Uterus (tissue), 4 donors: ENCODE measurements around the gene LIN7C. TPM values are rescaled to one million over a fixed set of nuclear protein-coding genes. Genes with fewer than 3 reads are reported as not detected.
A peak's percentile ranks its signal among the peaks of the same experiment; 100 is the strongest.

Experiments
- DNase-seq, 2 donors: peaks; one replicate each; pipeline ENCODE4 v3.0.0-alpha.2; 2019 to 2020
- H3K27ac ChIP-seq, 2 donors: fragments of 200-600 bp; sonication (generic); 1 replicate in 1 of 2; 2 replicates in 1 of 2; pipeline ENCODE4 v1.5.1; 2016 to 2018
- H3K27me3 ChIP-seq, 2 donors: fragments of 200-600 bp; sonication (generic); one replicate each; pipeline ENCODE4 v1.5.1; 2018 to 2019; ENCODE audit warnings: control low read depth in 1 of 2
- H3K36me3 ChIP-seq, 2 donors: fragments of 200-600 bp; sonication (generic); one replicate each; pipeline ENCODE4 v1.5.1; 2019; ENCODE audit warnings: control low read depth in 1 of 2
- H3K4me1 ChIP-seq, 2 donors: fragments of 200-600 bp; sonication (generic); one replicate each; pipeline ENCODE4 v1.5.1; 2018 to 2019; ENCODE audit warnings: control low read depth in 1 of 2
- H3K4me3 ChIP-seq, 2 donors: fragments of 200-600 bp; sonication (generic); 1 replicate in 1 of 2; 2 replicates in 1 of 2; pipeline ENCODE4 v1.5.1; 2018 to 2019; ENCODE audit warnings: mild to moderate bottlenecking in 1 of 2
- H3K9me3 ChIP-seq, 2 donors: fragments of 200-600 bp; sonication (generic); one replicate each; pipeline ENCODE4 v1.5.1; 2019; ENCODE audit warnings: control low read depth in 1 of 2
- POLR2A ChIP-seq, 2 donors: fragments of 450-650 bp; IDR thresholded peaks; one replicate each; pipeline ENCODE4 v1.6.1; 2016; ENCODE audit warnings: antibody characterized with exemption in 2 of 2, mild to moderate bottlenecking in 1 of 2, moderate library complexity in 1 of 2
- intact Hi-C: fragments of 100-400 bp; cut with DNase I; formaldehyde crosslinking; loops from one replicate; pipeline ENCODE4 v1.15.1; 2023; ENCODE audit warnings: low total_unique reads
- total RNA-seq, 4 donors: library from RNA; depleted of rRNA in 3 of 4; stranded (reverse); fragments of >200 nt in 3 of 4; gene quantifications; one replicate each; pipeline versions ENCODE4 v1.1.0 to v1.2.4, GENCODE V29; 2014 to 2023
- TF ChIP-seq, protein P1 (sequence below), 4 experiments: fragments of 200-600 bp in 2 of 4; fragments of 450-650 bp in 2 of 4; sonication (generic) in 2 of 4; IDR thresholded peaks; one replicate each; pipeline ENCODE4 v1.5.1; 2016 to 2019; ENCODE audit warnings: antibody characterized with exemption in 4 of 4, mild to moderate bottlenecking in 2 of 4, moderate library complexity in 1 of 4
- donor health status: DM: yes; HTN: yes; CAD: no.

Gene LIN7C
- total RNA-seq, 4 donors from 2014 or later = 11.8 to 98.0 (median 45.5) TPM

DNA sequence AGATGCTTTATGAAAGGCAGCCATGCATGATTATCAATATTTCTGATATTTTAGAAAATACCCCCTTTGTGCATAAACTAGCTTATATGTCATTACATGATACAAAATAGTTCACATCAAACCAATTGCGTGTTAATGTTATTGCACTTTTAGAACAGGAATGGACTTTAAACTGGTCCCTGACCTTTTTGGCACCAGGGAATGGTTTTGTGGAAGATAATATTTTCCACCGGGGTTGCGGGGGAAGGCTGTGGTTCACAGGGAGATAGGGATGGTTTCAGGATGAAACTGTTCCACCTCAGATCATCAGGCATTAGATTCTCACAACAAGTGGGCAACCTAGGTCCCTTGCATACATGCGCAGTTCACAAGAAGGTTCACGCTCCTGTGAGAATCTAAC, 17.5 kb downstream of the LIN7C start:
- no peak for DNase-seq
- H3K27me3 ChIP-seq = no peaks in the 10 kb centered on the region
- no peaks in the 10 kb centered on the region for H3K4me1 ChIP-seq
- H3K9me3 ChIP-seq = no peaks in the 10 kb centered on the region
- H3K27ac ChIP-seq = no peak overlapping the region
- no peak overlapping the region for H3K4me3 ChIP-seq
- no peak for TF ChIP-seq POLR2A (IDR thresholded peaks at IDR 0.05)
- TF ChIP-seq, protein P1, sequence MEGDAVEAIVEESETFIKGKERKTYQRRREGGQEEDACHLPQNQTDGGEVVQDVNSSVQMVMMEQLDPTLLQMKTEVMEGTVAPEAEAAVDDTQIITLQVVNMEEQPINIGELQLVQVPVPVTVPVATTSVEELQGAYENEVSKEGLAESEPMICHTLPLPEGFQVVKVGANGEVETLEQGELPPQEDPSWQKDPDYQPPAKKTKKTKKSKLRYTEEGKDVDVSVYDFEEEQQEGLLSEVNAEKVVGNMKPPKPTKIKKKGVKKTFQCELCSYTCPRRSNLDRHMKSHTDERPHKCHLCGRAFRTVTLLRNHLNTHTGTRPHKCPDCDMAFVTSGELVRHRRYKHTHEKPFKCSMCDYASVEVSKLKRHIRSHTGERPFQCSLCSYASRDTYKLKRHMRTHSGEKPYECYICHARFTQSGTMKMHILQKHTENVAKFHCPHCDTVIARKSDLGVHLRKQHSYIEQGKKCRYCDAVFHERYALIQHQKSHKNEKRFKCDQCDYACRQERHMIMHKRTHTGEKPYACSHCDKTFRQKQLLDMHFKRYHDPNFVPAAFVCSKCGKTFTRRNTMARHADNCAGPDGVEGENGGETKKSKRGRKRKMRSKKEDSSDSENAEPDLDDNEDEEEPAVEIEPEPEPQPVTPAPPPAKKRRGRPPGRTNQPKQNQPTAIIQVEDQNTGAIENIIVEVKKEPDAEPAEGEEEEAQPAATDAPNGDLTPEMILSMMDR (IDR thresholded peaks at IDR 0.05) = no peak
- intact Hi-C loops = no loop called here
- no peaks in the 10 kb centered on the region for H3K36me3 ChIP-seq

DNA sequence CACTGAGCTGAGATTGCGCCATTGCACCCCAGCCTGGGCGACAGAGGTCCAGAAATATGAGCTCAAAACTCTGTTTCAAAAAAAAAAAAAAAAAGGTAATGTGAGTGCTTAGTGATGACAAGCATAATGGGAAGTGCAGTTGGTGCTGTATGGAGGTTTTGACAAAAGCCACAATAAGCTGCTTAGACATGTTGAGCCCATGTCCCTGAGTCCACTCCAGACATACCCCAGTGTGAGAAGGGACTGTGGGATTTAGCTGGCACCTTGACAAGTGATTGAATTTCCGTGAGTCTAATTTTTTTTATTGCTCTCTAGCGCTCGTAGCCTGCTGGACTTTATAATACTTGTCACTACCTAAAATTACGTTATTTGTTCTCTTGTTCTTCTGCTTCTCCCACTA, 18.9 kb downstream of the LIN7C start:
- H3K36me3 ChIP-seq = no peaks in the 10 kb centered on the region
- intact Hi-C loops = no loop called here
- no peak for TF ChIP-seq POLR2A (IDR thresholded peaks at IDR 0.05)
- TF ChIP-seq, protein P1 (IDR thresholded peaks at IDR 0.05) = no peak
- DNase-seq = no peak
- no peaks in the 10 kb centered on the region for H3K4me1 ChIP-seq
- no peak overlapping the region for H3K27ac ChIP-seq
- no peaks in the 10 kb centered on the region for H3K9me3 ChIP-seq
- no peaks in the 10 kb centered on the region for H3K27me3 ChIP-seq
- no peak overlapping the region for H3K4me3 ChIP-seq

DNA sequence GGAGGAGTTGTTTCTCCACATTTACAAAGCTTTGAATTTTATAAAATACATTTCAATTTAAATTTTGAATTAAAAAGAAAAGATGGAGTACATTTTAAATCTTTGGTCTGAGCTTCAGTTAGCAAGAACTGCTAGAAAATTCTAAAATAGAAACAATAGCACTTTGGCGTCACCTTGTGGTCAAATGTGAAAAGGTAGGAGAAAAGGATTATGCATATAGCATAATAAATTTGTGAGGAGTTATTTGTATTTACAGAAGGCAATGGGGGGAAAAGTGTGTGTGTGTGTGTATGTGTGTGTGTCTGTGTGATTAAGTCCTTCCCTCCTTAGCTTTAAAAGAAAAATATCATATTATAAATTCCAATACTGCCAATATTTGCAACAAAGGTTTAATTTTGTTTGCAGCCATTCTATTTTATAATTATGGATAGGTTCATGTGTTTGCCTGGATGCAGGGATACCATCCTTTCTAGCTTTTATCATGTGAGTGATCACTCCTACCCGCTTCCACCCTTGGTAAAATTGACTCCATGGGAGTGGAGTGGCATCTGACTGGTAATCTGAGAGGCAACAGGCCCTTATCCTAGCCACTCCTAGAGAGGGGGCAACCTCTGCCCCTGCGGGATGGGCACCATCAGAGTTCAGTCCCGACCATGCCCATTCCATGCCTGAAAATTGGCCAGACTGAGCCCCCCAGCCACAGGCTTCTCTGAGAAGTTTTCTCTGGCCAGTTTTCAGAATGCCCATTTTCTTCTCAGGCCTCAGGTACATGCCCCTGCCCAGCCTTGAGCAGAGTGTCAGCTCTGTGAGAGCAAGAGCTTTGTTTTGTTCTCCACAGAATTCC, 20.4 kb downstream of the LIN7C start:
- DNase-seq = peak in 1 of 2 donors; percentile 42
- H3K27me3 ChIP-seq = no peaks in the 10 kb centered on the region
- H3K36me3 ChIP-seq = no peaks in the 10 kb centered on the region
- no peak overlapping the region for H3K4me3 ChIP-seq
- H3K27ac ChIP-seq = no peak overlapping the region
- H3K9me3 ChIP-seq = no peaks in the 10 kb centered on the region
- TF ChIP-seq, protein P1 (IDR thresholded peaks at IDR 0.05) = peak; percentile 80 to 92 (median 92)
- TF ChIP-seq POLR2A (IDR thresholded peaks at IDR 0.05) = no peak
- intact Hi-C loops = no loop called here
- H3K4me1 ChIP-seq = no peaks in the 10 kb centered on the region

DNA sequence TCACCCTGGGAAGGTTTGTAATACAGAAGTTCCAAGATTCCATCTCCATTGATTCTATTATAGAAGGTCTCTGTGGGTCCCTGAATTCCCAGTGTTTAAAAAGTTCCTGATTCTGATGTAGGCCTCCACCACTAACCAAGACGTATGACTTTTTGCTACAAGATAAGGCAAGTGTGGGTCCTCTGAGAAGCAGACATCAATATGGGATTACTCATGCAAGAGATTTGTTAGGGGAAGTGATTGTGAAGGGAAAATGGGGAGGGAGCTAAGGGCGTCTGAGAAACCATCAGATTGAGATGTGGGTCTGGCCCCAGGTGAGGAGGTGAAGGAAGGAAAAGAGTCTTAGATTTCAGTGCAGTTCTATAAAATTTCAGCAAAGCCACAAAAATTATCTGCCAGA, 23.8 kb downstream of the LIN7C start:
- no peaks in the 10 kb centered on the region for H3K36me3 ChIP-seq
- DNase-seq = no peak
- no peaks in the 10 kb centered on the region for H3K27me3 ChIP-seq
- TF ChIP-seq, protein P1 (IDR thresholded peaks at IDR 0.05) = no peak
- TF ChIP-seq POLR2A (IDR thresholded peaks at IDR 0.05) = no peak
- H3K4me3 ChIP-seq = no peak overlapping the region
- intact Hi-C loops = no loop called here
- no peak overlapping the region for H3K27ac ChIP-seq
- no peaks in the 10 kb centered on the region for H3K9me3 ChIP-seq
- no peaks in the 10 kb centered on the region for H3K4me1 ChIP-seq

DNA sequence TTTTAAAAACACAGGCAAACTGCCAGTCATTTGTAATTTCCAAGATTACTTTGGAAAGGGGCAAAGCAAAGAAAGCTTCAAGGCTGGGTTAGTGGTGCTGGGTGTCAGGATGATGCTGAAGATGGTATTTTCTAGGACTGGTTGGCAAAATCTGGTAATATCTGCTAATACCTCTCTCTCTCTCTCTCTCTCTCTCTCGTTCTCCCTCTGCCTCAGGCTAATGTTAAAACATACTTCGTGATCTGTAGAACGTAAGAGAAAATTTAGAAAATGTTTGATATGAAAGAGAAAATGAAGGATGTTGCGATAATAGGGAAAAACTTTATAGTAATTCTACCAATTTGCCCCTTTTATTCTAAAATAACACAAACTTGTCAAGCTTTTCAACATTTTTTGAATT, 24.6 kb downstream of the LIN7C start:
- intact Hi-C loops = no loop called here
- no peak overlapping the region for H3K4me3 ChIP-seq
- no peak for DNase-seq
- H3K27me3 ChIP-seq = no peaks in the 10 kb centered on the region
- H3K27ac ChIP-seq = no peak overlapping the region
- H3K9me3 ChIP-seq = no peaks in the 10 kb centered on the region
- H3K4me1 ChIP-seq = no peaks in the 10 kb centered on the region
- TF ChIP-seq, protein P1 (IDR thresholded peaks at IDR 0.05) = no peak
- TF ChIP-seq POLR2A (IDR thresholded peaks at IDR 0.05) = no peak
- H3K36me3 ChIP-seq = no peaks in the 10 kb centered on the region
